T-cell (primary cell): ENCODE data around the gene EIF3D. TPM values are rescaled to one million over a fixed set of nuclear protein-coding genes. Genes with fewer than 3 reads are reported as not detected.

ENCODE experiments used
- ATAC-seq, 4 experiments: fragments of 200-7000 bp in 3 of 4; fragments of 150-1000 bp in 1 of 4; cut with Tn5 transposase; replicated peaks in 1 of 4; 1 replicate in 3 of 4; 2 replicates in 1 of 4; pipeline ENCODE4 v1.10.0; 2021; ENCODE audit warnings: moderate library complexity in 3 of 4, mild to moderate bottlenecking in 2 of 4, moderate number of reproducible peaks in 1 of 4
- CTCF ChIA-PET, 2 donors: fragments of 300-600 bp; sonication (Branson Sonifier 250); formaldehyde crosslinking; loops; one replicate each; lab custom pipeline; 2022; ENCODE audit warnings: antibody characterized with exemption in 2 of 2; lab: Charles Lee
- POLR2A ChIA-PET, 2 donors: fragments of 300-600 bp; sonication (Branson Sonifier 250); formaldehyde crosslinking; loops; one replicate each; lab custom pipeline; 2022; ENCODE audit warnings: antibody characterized with exemption in 2 of 2; lab: Charles Lee
- DNase-seq, 35 experiments: peaks; one replicate each; pipeline versions ENCODE4 v3.0.0 to v3.0.0-alpha.2; 2013 to 2023
- H3K27ac ChIP-seq: one replicate; pipeline ENCODE4 v1.5.1; 2013; ENCODE audit warnings: low read length
- H3K27me3 ChIP-seq, 2 experiments: replicated peaks in 1 of 2; 1 replicate in 1 of 2; 2 replicates in 1 of 2; pipeline versions ENCODE4 v1.6.1 to v1.7.0; 2013; ENCODE audit warnings: low read length in 1 of 2, mixed read lengths in 1 of 2; ENCODE audit not compliant: control insufficient read depth in 2 of 2, insufficient read depth in 2 of 2; ENCODE audit errors: extremely low read depth in 1 of 2
- H3K36me3 ChIP-seq, 2 donors: 1 replicate in 1 of 2; 2 replicates in 1 of 2; pipeline versions ENCODE4 v1.6.1 to v1.7.0; 2013; ENCODE audit warnings: low read length in 1 of 2; ENCODE audit not compliant: control insufficient read depth in 2 of 2, insufficient read depth in 1 of 2; ENCODE audit errors: extremely low read depth in 1 of 2
- H3K4me1 ChIP-seq, 2 experiments: 1 replicate in 1 of 2; 2 replicates in 1 of 2; pipeline versions ENCODE4 v1.6.1 to v1.7.0; 2013; ENCODE audit warnings: low read length in 2 of 2, mixed read lengths in 1 of 2; ENCODE audit not compliant: insufficient read depth in 2 of 2, control insufficient read depth in 1 of 2; ENCODE audit errors: extremely low read depth in 1 of 2
- H3K4me3 ChIP-seq, 2 donors: 1 replicate in 1 of 2; 2 replicates in 1 of 2; pipeline versions ENCODE4 v1.5.1 to v1.7.0; 2013; ENCODE audit warnings: mild to moderate bottlenecking in 2 of 2, low read length in 1 of 2, moderate library complexity in 1 of 2; ENCODE audit not compliant: control insufficient read depth in 1 of 2; ENCODE audit errors: extremely low read depth in 1 of 2
- H3K9me3 ChIP-seq: 2 replicates; pipeline ENCODE4 v1.7.0; 2013
- H3K27ac Mint-ChIP-seq, 2 donors: one replicate each; pipeline ENCODE4 v1.8.0; 2020 to 2021; ENCODE audit warnings: mild to moderate bottlenecking in 2 of 2, mixed read lengths in 2 of 2
- H3K27me3 Mint-ChIP-seq, 2 donors: one replicate each; pipeline ENCODE4 v1.8.0; 2021 to 2022; ENCODE audit warnings: mixed read lengths in 2 of 2
- H3K36me3 Mint-ChIP-seq: one replicate; pipeline ENCODE4 v1.8.0; 2021; ENCODE audit warnings: mixed read lengths
- H3K4me1 Mint-ChIP-seq, 3 donors: one replicate each; pipeline ENCODE4 v1.8.0; 2020 to 2022; ENCODE audit warnings: mixed read lengths in 3 of 3, mild to moderate bottlenecking in 1 of 3
- H3K4me3 Mint-ChIP-seq, 3 donors: one replicate each; pipeline ENCODE4 v1.8.0; 2020 to 2022; ENCODE audit warnings: mild to moderate bottlenecking in 3 of 3, mixed read lengths in 3 of 3, moderate library complexity in 3 of 3
- H3K9me3 Mint-ChIP-seq, 3 donors: one replicate each; pipeline ENCODE4 v1.8.0; 2020 to 2022; ENCODE audit warnings: mixed read lengths in 3 of 3
- WGBS: methylation state at CpG from one replicate; pipeline ENCODE4 v1.1.5; 2013; ENCODE audit warnings: missing lambda C conversion rate; ENCODE audit not compliant: insufficient coverage; 5-methylcytosine and 5-hydroxymethylcytosine counted together
- total RNA-seq, 35 experiments: library from RNA in 6 of 35; stranded (reverse) in 6 of 35; fragments of 120-200 nt in 1 of 35; gene quantifications; one replicate each; pipeline versions ENCODE4 v1.2.1 to v1.2.4 and lab custom pipeline; 2013 to 2026

The EIF3D gene
- total RNA-seq, 5 donors from 2014 or later (not counting 1 experiment from before 2014, with no cell fraction given): 218 to 273 (median 242) TPM

DNA sequence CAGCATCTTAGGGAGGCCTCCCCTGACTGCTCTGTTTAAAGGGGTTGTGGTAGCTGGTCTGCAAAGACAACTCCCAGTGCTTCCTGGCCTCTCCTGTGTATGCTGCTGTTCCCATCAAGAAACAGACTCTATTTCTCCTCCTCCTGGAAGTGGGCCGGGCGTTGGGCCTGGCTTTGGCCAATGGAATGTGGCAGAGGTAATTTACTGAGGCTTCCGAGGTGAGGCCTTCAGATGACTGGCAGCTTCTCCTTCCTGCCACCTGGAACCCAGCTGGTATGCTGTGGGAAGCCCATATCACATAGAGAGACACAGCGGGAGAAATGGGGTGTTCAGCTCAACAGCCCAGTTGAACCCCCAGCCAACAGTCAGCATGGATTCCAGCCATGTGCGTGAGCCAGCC lies 25.1 kb upstream of the EIF3D start:
- H3K36me3 Mint-ChIP-seq: no peaks in the 10 kb centered on the region
- Histone ChIP-seq H3K9me3 (no peaks in the 10 kb centered on the region), H3K4me3 (no peak overlapping the region), H3K36me3 (no peaks in the 10 kb centered on the region), H3K27me3 (peaks cover 0 to 41% of the 10 kb centered on the region in 2 experiments), H3K4me1 (no peaks in the 10 kb centered on the region), H3K27ac (no peak overlapping the region)
- ATAC-seq (no peak), DNase-seq (no peak)
- no peaks in the 10 kb centered on the region for H3K9me3 Mint-ChIP-seq
- ChIA-PET POLR2A (no interaction called here), CTCF (no interaction called here)
- H3K4me1 Mint-ChIP-seq: peaks cover 0 to 1% (median 0%) of the 10 kb centered on the region in 3 donors
- H3K4me3 Mint-ChIP-seq: no peak overlapping the region
- 36% methylated on average over 2 of the region's 5 CpGs for WGBS
- no peak overlapping the region for H3K27ac Mint-ChIP-seq
- H3K27me3 Mint-ChIP-seq: peaks cover 17 to 32% of the 10 kb centered on the region in 2 donors

DNA sequence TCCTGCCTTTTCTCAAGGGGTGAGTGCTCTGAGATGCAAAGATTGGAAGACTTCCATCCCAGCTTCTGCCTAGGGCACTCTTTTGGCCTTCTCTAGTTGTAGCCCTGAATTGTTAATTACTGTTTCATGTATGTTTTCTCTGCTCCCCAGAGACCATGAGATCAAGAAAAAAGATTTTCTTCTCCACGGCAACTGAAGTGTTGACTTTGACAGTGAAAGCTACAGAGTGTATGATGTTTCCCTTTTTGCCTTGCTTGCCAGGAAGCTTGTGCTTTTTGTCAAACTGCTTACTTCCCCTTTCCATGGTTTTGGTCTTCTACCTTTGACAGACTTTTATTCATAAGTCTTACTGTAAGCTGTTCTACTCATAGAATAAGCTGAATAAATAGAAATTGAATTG lies 23.3 kb upstream of the EIF3D start:
- no peak for ATAC-seq
- Histone ChIP-seq H3K4me3 (no peak overlapping the region), H3K27me3 (peaks cover 0 to 39% of the 10 kb centered on the region in 2 experiments), H3K4me1 (no peaks in the 10 kb centered on the region), H3K9me3 (no peaks in the 10 kb centered on the region), H3K27ac (no peak overlapping the region), H3K36me3 (no peaks in the 10 kb centered on the region)
- peaks cover 0 to 4% (median 0%) of the 10 kb centered on the region in 3 donors for H3K4me1 Mint-ChIP-seq
- 20% methylated on average over 1 of the region's 1 CpG for WGBS
- no peaks in the 10 kb centered on the region for H3K9me3 Mint-ChIP-seq
- ChIA-PET POLR2A (no interaction called here), CTCF (no interaction called here)
- DNase-seq: no peak
- no peaks in the 10 kb centered on the region for H3K36me3 Mint-ChIP-seq
- H3K27ac Mint-ChIP-seq: no peak overlapping the region
- H3K4me3 Mint-ChIP-seq: no peak overlapping the region
- H3K27me3 Mint-ChIP-seq: peaks cover 19 to 36% of the 10 kb centered on the region in 2 donors

DNA sequence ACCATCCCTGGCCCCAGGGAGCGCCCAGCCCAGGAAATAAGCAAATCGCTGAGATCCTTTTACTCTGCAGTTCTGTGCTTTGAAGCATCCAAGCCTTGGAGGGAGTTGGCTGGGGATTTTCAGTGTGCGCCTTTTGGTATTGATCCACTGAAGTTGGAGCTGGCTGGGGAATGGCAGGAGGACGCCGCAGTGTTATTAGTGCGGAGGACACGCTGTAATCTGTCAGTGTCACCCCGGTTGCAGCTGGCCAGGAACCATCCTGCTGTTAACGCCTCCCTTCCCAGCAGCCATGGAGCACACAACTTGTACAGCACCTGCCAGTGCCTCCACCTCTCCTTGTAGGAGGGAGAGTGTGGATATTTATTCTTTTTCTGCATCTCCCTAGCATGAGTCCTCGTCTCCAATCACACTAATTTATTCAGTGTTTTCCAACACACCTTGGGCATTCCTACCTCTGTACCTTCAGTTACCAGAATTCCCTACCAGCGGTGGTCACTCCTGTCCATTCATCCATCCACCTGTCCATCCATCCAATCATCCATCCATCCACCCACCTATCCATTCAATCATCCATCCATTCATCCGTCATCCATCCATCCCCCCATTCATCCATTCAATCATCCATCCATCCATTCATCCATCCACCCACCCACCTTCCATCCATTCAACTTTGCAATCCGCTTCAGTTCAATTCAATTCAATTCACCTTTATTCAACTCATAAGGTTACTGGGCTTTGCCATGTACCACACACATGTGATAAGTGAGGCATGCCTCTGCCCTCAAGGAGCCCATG lies 21.9 kb upstream of the EIF3D start:
- no peaks in the 10 kb centered on the region for H3K36me3 ChIP-seq
- ChIA-PET POLR2A (no interaction called here), CTCF (no interaction called here)
- Mint-ChIP-seq H3K4me3 (no peak overlapping the region), H3K4me1 (peaks cover 0 to 4% (median 0%) of the 10 kb centered on the region in 3 donors), H3K27me3 (peaks cover 17 to 44% of the 10 kb centered on the region in 2 donors), H3K36me3 (no peaks in the 10 kb centered on the region), H3K27ac (no peak overlapping the region), H3K9me3 (no peaks in the 10 kb centered on the region)
- WGBS: 82% methylated on average over 7 of the region's 13 CpGs
- H3K4me3 ChIP-seq: no peak overlapping the region
- H3K27me3 ChIP-seq: peaks cover 0 to 45% of the 10 kb centered on the region in 2 experiments
- DNase-seq (no peak), ATAC-seq (no peak)
- H3K9me3 ChIP-seq: no peaks in the 10 kb centered on the region
- H3K4me1 ChIP-seq: no peaks in the 10 kb centered on the region
- H3K27ac ChIP-seq: no peak overlapping the region

DNA sequence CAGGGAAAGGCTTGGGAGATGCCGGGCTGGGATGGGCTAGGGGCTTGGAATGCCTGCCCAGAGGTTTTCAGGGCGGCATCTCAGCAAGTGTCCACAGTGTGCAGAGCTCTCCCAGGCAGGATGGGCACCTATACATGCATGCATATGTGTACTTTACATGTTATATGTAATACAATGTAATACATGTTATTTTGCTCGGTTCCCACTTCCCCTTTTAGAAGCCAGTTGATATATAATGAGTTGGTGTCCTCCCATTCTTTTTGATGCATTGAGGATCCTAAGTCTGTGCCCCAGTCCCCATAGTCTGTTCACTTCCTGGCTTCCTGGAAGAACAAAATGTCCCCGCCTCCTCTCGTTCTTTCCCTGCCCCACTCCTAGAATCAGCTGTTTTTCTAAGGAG lies 20.1 kb upstream of the EIF3D start:
- ATAC-seq: no peak
- Mint-ChIP-seq H3K27me3 (peaks cover 17 to 33% of the 10 kb centered on the region in 2 donors), H3K4me1 (peaks cover 0 to 4% (median 0%) of the 10 kb centered on the region in 3 donors), H3K9me3 (no peaks in the 10 kb centered on the region), H3K4me3 (no peak overlapping the region), H3K27ac (no peak overlapping the region), H3K36me3 (no peaks in the 10 kb centered on the region)
- no peaks in the 10 kb centered on the region for H3K9me3 ChIP-seq
- H3K27ac ChIP-seq: no peak overlapping the region
- peaks cover 0 to 44% of the 10 kb centered on the region in 2 experiments for H3K27me3 ChIP-seq
- WGBS: 71% methylated on average over 1 of the region's 5 CpGs
- no peak for DNase-seq
- ChIA-PET POLR2A (no interaction called here), CTCF (no interaction called here)
- no peaks in the 10 kb centered on the region for H3K4me1 ChIP-seq
- H3K36me3 ChIP-seq: no peaks in the 10 kb centered on the region
- H3K4me3 ChIP-seq: no peak overlapping the region

DNA sequence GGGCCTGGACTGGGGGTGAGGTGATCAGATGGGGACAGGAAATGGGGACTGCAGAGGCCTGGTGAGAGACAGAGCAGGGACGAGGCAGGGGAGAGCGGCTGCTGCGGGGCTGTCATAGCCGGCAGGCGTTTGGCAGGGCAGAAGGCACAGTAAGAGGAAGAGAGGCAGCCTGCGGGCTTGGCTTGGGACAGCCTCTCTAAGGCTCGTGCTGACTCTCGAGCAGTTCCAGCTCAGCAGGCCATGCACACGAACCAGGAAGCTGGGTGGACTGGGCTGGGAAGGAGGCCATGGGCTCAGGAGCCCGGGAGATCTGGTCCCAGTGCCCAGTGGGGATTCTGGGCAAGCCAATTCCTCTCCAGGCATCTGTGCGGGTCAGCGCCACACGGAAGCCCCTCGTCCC lies 19.6 kb upstream of the EIF3D start:
- Mint-ChIP-seq H3K36me3 (no peaks in the 10 kb centered on the region), H3K4me1 (peaks cover 0 to 4% (median 0%) of the 10 kb centered on the region in 3 donors), H3K4me3 (no peak overlapping the region), H3K9me3 (no peaks in the 10 kb centered on the region), H3K27me3 (peaks cover 17 to 32% of the 10 kb centered on the region in 2 donors), H3K27ac (no peak overlapping the region)
- ChIA-PET CTCF (no interaction called here), POLR2A (no interaction called here)
- Histone ChIP-seq H3K4me1 (no peaks in the 10 kb centered on the region), H3K9me3 (no peaks in the 10 kb centered on the region), H3K36me3 (no peaks in the 10 kb centered on the region), H3K27me3 (peaks cover 0 to 43% of the 10 kb centered on the region in 2 experiments), H3K4me3 (no peak overlapping the region), H3K27ac (no peak overlapping the region)
- WGBS: 71% methylated on average over 12 of the region's 14 CpGs
- ATAC-seq (no peak), DNase-seq (no peak)

DNA sequence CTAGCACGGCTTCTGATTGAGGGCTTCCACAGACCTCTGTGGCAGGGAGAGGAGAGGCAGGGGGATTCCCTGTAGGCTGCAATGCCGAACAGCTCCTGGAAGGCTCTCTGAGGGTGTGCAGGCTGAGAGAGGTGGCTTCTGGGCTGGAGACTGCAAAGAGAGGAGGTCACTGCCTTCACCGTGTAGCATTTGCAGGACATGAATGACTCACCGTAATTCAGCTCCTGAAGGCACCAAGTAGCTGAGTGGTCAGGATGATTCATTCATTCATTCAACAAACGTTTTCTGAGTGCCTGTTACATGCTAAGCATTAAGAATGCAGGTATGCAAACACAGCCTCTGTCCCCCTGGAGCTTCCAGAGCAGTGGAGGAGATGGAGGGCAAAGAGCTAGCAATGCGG lies 18.0 kb upstream of the EIF3D start:
- H3K36me3 Mint-ChIP-seq: no peaks in the 10 kb centered on the region
- H3K9me3 Mint-ChIP-seq: no peaks in the 10 kb centered on the region
- ChIA-PET POLR2A (no interaction called here), CTCF (interaction anchor here in 1 of 2 donors (0.5 to 0.6 kb wide), 2 partner anchors 337 to 431 kb away, joined by 3 to 4 read pairs; no protein-coding TSS in a partner anchor)
- ATAC-seq (no peak), DNase-seq (no peak)
- Histone ChIP-seq H3K27me3 (peaks cover 0 to 43% of the 10 kb centered on the region in 2 experiments), H3K27ac (no peak overlapping the region), H3K4me3 (no peak overlapping the region), H3K9me3 (no peaks in the 10 kb centered on the region), H3K4me1 (peaks cover 0 to 5% of the 10 kb centered on the region in 2 experiments), H3K36me3 (no peaks in the 10 kb centered on the region)
- WGBS: 67% methylated on average over 3 of the region's 6 CpGs
- H3K4me1 Mint-ChIP-seq: peaks cover 0 to 7% (median 3%) of the 10 kb centered on the region in 3 donors
- peaks cover 17 to 32% of the 10 kb centered on the region in 2 donors for H3K27me3 Mint-ChIP-seq
- H3K27ac Mint-ChIP-seq: no peak overlapping the region
- no peak overlapping the region for H3K4me3 Mint-ChIP-seq
